Keratinocyte (primary cell): ENCODE measurements around the gene RARA.

Source experiments
- CTCF ChIP-seq, 3 experiments: IDR thresholded peaks in 1 of 3; conservative IDR thresholded peaks in 1 of 3; optimal IDR thresholded peaks in 1 of 3; 2 replicates in 2 of 3; 3 replicates in 1 of 3; pipeline versions ENCODE3 to v1.5.1; 2011; ENCODE audit warnings: low read length in 3 of 3, mild to moderate bottlenecking in 3 of 3, moderate library complexity in 2 of 3, control low read depth in 1 of 3, inconsistent platforms in 1 of 3; ENCODE audit not compliant: insufficient read depth in 2 of 3; ENCODE audit errors: extremely low read depth in 1 of 3
- EZH2 ChIP-seq: IDR thresholded peaks from one replicate; pipeline ENCODE4 v1.6.1; 2012; ENCODE audit warnings: inconsistent platforms, mild to moderate bottlenecking, low read length, moderate library complexity

- TF ChIP-seq CTCF (optimal IDR thresholded peaks at IDR 0.05 in 1 of 3, IDR thresholded peaks at IDR 0.05 in 1 of 3, conservative IDR thresholded peaks at IDR 0.05 in 1 of 3; ENCODE audit: extremely low read depth in 1 of 3, insufficient read depth in 2 of 3, low read length in 3 of 3) (no peak), EZH2 (no peak)
These were observed 43.3 kb downstream of the RARA start for GRCh38 chr17:40352237-40352778.
